Activated CD8-positive, alpha-beta memory T cell treated with anti-CD3 and anti-CD28 coated beads for 24 hours (primary cell): Measurements from ENCODE around the gene RAP2B.
"Not testable (repeated sequence)": the region's sequence is repeated elsewhere in the genome, so short reads cannot be mapped to it uniquely, and the experiment has no call there.

Source experiments
- DNase-seq: peaks from one replicate; pipeline ENCODE4 v3.0.0-alpha.2; 2020

Gene RAP2B

DNA sequence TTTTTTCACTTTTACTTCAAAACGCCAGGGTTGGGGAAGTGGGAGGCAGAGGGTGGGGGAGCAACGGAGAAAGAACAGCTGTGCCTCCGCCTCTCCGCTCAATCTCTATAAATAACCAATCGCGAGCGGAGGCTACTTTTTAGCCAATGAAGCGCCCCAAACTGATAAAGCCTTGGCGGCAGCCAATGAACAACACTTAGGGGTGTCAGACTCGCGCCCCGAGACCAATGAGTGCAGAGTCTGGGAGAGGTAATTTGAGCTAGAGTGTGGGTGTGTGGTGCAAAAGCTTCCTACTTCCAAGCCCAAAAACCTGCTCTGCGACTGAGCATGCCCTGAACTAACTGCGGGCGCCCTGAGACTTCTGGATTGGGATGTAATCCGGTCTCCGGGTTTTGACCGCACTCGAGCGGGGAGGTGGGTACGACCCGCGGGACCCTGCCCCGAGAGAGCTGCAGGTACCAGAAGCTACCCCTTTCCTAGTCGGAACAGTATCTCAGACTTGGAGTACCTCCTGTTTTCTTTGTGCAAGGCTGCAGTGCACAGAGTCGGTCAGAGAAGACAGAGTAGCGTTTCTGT lies 800 bp upstream of the RAP2B start:
- DNase-seq = peak; percentile 91

DNA sequence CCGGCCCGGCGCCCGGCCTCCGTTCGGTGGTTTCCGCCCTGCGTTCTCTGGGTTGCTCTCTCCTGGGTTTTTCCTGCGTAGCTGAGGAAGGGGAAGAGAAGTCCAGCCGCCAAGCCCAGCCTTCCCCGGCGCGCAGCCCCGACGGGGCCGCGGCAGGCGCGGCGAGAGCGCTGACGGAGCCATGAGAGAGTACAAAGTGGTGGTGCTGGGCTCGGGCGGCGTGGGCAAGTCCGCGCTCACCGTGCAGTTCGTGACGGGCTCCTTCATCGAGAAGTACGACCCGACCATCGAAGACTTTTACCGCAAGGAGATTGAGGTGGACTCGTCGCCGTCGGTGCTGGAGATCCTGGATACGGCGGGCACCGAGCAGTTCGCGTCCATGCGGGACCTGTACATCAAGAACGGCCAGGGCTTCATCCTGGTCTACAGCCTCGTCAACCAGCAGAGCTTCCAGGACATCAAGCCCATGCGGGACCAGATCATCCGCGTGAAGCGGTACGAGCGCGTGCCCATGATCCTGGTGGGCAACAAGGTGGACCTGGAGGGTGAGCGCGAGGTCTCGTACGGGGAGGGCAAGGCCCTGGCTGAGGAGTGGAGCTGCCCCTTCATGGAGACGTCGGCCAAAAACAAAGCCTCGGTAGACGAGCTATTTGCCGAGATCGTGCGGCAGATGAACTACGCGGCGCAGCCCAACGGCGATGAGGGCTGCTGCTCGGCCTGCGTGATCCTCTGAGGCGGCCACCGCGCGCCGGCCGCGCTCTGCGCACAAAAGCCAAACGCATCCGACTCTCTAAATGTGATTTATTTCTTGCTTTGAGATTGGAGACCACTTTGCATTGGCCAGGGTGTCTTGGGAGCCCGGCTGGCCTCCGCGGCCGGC lies 727 bp downstream of the RAP2B start:
- DNase-seq = peak; percentile 80

DNA sequence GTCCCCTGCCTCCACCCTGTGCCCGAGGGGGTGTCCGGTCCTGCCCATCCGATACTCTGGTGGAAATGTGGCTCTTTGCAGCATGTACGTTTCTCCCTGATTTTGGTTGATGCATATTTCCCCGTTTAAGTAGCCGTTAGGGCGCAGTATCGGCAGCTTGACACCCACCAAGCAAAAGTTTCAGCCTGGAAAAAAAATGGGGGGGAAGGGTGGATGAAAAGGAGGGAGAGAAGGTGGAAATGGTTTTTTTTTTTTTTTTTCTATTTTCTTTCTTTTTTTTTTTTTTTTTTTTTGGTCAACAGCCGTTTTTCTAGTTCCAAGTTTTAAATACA lies 1.3 kb downstream of the RAP2B start:
- DNase-seq = no peak

DNA sequence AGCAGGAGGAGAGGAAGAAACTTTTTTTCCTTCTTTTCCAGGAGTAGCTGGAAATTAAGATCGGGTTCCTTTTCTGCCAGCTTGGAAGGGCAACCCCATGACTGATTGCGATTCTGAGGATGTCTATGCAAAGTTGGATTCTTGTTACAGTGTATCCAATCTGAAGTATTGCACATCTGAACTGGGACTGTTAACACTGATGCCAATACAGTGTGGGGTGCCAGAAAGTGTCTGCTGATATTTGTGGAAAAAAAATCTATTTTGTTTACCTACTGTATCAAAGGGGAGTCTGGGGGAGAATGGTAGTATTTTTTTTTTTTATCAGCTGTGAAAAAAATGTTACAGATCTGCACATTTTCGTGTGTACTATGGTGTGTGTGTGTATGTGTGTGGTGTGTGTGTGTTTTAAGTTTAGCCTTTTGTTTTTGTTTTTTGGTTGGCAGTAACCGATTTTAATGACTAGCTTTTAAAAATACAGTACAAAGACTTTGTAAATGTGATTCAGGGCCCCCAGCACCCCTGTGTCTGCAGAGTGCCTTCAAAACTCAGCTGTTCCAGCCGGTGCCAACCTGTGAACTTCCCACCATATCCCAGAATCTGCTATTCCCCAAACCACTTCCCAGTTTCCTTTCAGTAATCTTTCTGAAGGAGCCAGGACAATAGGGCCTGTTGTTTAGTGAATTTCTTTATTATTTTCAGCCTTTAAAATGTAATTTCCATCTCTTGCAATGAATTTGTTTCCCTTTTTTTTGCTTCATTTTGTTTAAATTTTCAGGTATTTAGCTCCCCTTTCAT lies 1.9 kb downstream of the RAP2B start:
- no peak for DNase-seq

DNA sequence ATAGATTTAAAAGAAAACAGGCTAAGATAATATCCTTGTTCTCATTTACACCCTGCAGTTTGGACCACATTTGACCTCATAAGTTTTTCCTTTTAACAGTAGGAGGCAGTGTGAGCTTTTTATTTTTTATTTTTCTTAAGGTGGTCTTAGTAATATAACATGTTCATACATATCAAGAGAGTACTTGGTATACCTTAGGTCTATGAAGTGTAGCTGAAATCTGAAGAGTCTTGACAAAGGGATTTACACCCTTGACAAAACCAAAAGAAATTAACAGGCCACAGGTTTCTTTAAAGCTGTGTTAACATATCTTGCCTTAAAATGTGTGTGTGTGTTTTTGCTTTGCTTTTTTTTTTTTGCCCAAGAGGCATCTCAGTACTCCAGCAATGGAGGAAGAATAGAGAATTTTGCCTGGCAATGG lies 3.2 kb downstream of the RAP2B start:
- DNase-seq = no peak

DNA sequence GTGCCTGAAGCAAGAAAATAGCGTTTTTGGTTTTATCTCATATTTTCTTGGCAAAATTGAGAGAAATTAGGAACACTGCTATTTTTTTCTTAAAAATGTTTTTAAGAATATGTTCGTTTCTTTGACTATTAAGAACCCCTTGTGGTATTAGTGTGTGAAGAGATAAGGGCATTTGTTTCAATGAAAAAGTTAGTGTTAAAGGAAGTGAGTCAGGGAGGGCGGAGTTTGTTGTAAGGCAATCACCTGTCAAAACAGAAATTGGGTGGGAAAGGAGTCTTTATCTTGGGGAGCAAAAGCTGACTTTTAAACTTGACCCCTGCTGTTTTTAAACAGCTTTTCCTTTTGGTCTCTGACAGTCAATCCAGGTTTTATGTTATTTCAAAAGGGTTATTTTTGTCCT lies 4.2 kb downstream of the RAP2B start:
- no peak for DNase-seq

DNA sequence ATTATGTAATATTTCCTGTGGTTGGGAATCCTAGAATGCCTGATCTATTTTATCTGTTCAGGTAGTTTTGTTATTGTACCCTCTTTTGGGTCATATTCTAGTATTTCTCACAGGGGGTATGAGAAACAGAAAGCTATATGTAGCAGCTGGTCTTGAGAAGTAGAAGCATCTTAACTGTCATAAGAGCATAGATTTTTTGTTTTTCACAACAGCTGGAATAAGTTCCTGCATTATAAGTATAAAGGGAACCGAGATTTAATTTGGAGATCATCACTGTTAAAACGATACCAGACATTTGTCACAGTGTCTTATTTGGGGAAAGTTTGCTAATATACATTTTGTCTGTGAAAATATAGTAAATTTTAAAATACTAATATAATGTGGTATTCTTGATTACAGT lies 4.8 kb downstream of the RAP2B start:
- DNase-seq = no peak

DNA sequence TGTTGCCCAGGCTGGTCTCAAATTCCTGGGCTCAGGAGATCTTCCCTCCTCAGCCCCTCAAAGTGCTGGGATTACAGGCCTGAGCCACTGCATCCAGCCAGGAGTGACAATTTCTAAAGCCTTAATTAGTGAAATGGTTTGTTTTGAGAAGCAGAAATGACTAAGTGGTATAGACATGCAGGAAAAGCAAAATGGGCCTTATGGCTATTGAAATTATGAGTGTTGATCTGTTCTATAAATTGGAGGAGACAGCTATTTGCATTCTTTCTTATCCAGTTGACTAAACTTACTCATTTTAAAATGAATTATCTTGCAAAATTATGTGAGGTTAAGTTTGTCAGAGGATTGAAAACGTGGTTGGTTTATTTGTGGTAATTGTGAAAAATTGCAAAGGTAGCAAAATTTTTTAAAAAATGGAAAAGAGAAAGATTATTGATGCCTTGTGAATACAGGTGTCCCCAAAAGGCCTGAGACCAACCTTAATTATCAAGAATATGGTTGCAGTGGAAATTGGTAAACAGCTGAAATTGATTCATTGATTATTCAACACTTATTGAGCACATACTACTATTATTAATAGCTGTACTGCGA lies 7.9 kb downstream of the RAP2B start:
- no peak for DNase-seq

DNA sequence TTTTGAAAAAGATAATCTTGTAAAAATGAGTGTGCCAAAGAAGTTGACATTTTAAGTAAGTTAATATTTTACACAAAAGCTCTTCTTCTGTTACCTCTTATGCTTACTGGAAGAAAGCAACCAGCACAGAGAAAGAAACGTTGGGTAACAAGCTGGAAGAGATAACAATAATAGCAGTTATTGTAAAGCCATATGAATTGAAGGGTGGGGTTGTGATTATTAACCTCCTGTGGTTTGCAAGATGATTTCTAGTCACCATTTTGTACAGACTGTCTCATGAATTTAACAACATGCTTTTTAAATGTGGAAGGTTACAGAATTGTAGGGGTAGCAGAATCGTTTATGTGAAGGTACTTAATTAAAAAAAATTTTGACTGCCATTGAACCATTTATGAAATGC lies 9.2 kb downstream of the RAP2B start:
- DNase-seq = no peak

DNA sequence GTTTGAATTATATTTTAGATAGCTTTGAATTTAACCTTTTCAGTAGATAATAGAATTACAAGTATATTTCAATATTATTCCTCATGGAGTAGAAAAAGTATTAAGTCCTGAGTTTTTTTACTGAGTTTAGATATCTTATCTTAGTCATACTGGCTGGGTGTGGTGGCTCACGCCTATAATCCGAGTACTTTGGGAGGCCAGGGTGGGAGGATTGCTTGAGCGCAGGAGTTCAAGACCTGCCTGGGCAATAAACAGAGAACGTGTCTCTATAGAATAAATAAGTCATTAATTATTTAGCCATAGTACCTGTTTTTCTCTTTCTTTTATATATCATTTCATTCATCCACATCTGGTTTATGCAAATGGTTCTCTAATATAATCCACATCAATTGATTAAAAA lies 9.9 kb downstream of the RAP2B start:
- DNase-seq = no peak

DNA sequence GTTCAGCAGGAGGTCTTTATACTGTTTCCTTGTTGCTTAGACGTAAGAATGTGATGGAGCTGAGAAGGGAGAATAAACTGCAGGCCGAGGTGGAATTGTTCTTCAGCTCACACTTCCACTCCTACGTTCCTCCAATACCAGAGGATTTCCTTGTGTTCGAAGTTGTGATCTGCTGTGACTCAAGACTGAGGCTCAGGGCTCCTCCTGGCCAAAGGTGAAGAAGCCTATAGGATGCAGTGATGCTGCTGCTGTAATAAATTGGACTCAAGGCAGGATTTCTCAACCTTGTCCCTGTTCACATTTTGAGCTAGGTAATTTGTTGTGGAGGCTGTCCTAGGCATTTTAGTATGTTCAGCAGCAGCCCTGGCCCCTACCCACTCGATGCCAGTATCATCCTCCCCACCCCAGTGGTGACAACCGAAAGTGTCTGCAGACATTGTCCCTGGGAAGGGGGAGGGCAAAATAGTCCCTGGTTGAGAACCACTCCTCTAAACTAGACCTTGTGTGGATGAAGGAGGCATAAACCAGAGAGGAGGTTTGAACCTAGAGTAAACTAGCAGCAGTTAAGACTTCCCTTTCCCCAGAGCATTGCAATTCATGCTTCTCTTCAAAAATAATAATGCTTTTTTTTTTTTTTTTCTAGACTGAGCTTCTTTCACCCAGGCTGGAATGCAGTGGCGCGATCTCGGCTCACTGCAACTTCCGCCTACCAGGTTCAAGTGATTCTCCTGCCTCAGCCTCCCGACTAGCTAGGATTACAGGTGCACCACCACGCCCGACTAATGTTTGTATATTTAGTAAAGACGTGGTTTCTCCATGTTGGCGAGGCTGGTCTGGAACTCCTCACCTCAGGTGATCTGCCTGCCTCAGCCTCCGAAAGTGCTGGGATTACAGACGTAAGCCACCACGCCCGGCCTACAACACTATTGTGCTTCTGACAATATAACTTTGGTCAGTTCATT lies 11.1 kb downstream of the RAP2B start:
- no peak for DNase-seq

DNA sequence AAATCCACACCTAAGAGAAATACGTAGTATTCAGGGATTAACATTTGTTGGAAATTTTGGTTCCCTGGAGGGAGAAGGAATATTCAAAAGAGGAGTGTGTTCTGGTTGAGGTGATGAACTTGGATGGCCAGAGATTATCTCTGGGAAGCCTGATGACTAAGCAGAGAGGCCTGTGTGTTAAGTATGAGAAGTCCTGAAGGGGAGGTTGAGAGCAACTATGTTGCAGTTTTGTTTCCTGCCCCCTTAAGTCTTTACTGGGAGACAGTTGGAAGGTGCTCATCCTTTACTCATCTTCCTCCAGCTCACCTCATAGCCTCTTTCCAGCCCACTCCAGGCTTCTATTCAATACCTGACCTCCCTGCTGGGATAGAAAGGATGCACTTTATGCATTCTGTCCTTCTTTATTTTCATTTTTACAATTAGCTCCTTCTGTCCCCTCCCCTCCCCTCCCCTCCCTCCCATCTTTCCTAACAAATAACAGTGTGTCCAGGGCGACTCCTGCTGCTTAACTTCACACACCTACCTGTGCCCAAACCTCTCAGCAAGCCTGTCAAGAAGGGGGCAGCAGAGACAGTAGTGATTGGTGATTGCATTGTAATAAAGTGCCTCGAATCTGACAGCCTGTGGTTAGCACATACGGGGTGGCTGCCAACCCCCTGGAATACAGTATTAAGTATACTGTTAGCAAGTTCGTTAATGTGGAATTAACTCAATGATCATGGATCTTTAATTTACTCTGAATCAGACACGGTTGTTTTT lies 11.9 kb downstream of the RAP2B start:
- DNase-seq = no peak

DNA sequence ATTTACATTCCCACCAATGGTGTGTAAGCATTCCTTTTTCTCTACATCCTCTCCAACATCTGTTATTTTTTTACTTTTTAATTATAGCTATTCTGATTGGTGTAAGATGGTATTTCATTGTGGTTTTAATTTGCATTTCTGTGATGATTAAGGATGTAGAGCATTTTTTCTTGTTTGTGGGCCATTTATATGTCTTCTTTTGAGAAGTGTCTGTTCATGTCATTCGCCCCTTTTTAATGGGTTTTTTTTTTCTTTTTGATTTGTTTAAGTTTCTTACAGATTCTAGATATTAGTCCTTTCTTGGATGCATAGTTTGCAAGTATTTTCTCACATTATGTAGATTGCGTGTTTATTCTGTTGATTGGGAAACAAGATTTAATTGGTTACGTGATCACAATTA lies 14.2 kb downstream of the RAP2B start:
- DNase-seq = no peak

DNA sequence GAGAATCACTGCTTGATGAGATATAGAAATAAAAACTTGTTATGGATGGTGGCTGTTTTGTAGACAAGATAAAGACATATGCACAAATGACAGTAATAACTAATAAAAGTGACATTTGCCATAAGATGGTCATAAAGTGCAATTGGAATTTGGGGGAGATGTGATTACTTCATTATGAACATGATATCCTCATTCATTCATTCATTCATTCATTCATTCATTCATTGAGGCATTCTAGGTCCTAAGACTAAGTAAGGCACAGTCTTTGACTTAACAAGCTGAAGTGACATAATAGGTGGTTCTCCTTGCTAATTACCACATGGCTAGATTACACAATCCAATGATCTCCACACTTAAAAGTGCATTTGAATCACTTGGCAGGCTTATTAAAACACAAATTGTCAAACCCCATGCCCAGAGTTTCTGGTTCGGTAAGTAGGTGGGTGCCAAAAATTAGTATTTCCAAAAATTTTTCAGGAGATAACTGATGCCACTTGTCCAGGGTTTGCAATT lies 18.9 kb downstream of the RAP2B start:
- DNase-seq = no peak

DNA sequence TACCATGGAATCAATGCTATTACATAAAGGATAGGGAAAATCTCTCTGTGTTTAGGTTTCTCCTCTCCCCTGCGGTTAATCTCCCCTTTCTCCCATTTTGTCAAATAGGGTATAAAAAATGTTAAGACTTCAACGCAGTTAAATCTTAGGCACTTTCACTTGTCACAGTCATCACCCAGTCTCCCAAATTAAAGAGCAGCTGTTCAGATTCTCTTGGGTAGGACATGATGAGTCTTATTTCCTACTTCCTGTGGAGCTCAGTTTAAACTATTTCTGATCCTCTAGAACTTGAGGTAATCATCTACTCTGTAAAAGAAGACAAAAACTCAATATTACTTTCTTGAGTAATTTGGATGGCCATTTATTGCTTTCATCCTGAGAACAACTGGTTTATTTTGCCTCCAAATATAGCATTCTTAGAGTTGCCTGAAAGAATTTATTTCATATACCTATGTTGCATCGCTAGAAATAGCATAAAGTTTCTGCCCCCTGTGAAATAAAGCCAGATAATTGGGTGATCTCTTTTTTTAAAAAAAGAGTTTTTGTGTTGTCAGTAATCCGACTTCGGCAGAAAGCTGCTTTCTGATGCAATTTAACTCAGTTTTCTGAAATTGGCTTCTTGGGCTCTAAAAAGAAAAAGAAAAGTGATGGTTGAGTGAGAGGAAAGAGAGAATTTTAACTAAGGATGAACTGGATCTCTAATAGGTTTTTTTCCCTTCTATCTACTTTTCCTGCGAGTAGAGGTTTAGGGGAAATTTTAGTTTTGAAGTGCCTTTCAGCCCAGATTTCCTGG lies 20.7 kb downstream of the RAP2B start:
- DNase-seq = no peak

DNA sequence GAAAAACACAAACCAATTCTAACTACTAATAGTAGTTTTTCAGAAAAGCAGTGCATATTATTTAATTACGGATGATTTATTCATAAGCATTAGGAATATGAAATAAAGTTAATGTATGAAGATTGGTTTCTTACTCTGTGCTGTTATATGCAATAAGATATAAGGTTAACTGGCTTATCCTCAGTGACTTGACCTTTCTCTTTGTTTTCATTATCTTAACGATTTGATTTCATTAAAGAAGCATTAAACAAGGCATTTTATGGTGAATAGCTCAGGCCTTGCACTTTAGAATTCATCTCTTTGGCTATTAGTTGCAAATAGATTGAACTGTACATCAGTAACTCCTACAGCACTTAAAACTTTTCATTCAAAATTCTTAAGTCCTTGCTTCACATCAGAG lies 28.9 kb downstream of the RAP2B start:
- DNase-seq = no peak

DNA sequence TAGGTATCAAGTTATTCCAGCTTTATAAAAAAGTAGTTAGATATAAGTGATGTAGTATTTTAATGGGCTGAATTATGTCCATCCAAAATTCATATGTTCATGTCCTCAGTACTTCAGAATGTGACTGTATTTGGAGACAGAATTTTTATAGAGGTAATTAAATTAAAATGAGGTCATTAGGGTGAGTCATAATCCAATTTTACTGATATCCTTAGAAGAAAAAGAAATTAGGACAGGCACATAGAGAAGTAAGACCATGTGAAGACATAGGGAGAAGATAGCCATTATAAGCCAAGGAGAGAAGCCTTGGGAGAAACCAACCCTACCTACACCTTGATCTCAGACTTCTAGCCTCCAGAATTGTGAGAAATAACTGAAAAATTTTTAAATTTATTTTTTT lies 30.3 kb downstream of the RAP2B start:
- no peak for DNase-seq

DNA sequence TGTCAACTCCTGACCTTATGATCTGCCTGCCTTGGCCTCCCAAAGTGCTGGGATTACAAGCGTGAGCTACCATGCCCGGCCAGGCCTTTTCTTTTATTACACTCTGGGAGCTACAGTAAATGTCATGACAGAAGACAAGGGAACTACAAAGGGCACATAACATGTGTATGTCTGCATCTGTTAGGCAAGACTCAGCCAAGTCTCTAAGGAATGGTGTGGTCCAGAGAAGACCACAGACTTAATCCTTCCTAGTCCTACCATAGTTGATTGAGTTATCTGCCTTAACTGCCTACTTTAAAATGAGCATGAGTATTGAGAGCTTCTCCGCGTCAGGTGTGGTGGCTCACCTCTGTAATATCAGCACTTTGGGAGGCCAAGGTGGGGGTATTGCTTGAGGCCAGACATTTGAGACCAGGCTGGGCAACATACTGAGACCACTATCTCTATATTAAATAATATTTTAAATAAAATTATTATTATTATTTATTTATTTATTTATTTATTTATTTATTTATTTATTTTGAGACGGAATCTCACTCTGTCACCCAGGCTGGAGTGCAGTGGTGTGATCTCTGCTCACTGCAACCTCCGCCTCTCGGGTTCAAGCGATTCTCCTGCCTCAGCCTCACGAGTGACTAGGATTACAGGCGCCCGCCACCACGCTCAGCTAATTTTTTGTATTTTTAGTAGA lies 31.9 kb downstream of the RAP2B start:
- not testable (repeated sequence) for DNase-seq

DNA sequence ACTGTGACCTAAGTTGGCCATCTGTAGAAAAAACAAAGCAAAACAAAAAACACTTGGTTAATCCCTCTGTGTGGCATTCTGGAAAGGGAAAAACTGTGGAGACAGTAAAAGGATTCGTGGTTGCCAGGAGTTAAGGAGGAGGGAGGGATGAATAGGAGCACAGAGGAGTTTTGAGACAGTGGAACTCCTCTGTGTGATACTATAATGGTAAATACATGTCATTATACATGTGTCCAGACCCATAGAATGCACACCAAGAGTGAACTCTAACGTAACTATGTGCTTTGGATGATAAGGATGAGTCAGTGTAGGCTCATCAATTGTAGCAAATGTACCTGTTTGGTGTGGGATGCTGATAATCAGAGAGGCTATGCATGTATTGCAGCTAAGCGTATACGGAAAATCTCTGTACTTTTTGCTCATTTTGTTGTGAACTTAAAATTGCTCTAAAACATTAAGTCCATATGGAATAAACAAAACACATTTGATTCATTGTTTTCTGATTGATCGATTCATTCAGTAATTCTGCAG lies 33.4 kb downstream of the RAP2B start:
- DNase-seq = no peak

DNA sequence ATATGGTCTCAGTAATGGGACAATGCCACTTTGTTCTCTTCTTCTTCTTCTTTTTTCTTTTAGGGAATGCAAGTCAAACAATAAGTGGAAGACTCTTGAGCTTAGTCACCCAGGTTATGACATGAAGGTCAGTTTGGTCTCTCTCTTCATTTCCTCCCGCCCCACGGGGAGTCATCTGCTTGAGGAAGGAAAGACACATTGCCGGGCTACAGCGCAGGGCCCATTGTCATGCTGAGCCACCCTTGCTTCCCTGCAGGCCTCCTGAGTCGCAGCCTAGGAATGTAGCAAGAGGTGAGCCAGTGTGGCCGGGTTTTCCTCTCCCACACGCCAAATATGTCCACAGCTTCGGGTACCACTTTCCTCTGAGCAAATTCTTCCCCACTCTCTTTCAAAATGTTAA lies 47.6 kb downstream of the RAP2B start:
- no peak for DNase-seq
